HepG2 (cell line): ENCODE data around the gene SMIM31. TPM values are rescaled to one million over a fixed set of nuclear protein-coding genes. Genes with fewer than 3 reads are reported as not detected.

ENCODE experiments used
- ATAC-seq: fragments of 200-7000 bp; cut with Tn5 transposase; 3 replicates; pipeline ENCODE4 v1.9.1; 2020; ENCODE audit warnings: mild to moderate bottlenecking, moderate library complexity
- BruUV-seq: library from RNA; stranded (reverse); fragments of 400-500 nt; replicated peaks from 2 replicates; lab custom pipeline; 2021; lab: Mats Ljungman, UMichigan
- CTCF ChIA-PET: fragments of 300-600 bp; formaldehyde crosslinking; extraction: SDS; loops from one replicate; lab custom pipeline; 2021; ENCODE audit warnings: low total read pairs, inconsistent platforms, low intra/inter-chr PET ratio; lab: Yijun Ruan, JAX
- POLR2A ChIA-PET: fragments of 350-600 bp; sonication (Branson Sonifier 250); formaldehyde crosslinking; loops from one replicate; lab custom pipeline; 2020; ENCODE audit warnings: antibody characterized with exemption, inconsistent platforms; lab: Yijun Ruan, JAX
- DNase-seq: peaks from one replicate; pipeline ENCODE4 v3.0.0-alpha.2; 2015; ENCODE audit warnings: low spot score
- FAIRE-seq: peaks from 3 replicates; lab custom pipeline; 2011; peaks lifted over from hg19 to GRCh38; lab: Jason Lieb, UNC
- H2AFZ ChIP-seq: one replicate; pipeline ENCODE4 v1.6.1; 2011; ENCODE audit warnings: low read length, inconsistent platforms
- H3K27ac ChIP-seq: fragments of 300-600 bp; 3 replicates; pipeline ENCODE4 v1.8.0; 2011; ENCODE audit warnings: mixed run types, mild to moderate bottlenecking, mixed read lengths, low read length, inconsistent platforms; ENCODE audit not compliant: insufficient read depth; ENCODE audit errors: extremely low read length
- H3K27me3 ChIP-seq, 2 experiments: fragments of 200-600 bp in 1 of 2; 2 replicates in 1 of 2; 3 replicates in 1 of 2; pipeline versions ENCODE4 v1.6.0 to v1.8.0; 2011; ENCODE audit warnings: low read length in 2 of 2, mild to moderate bottlenecking in 2 of 2, moderate library complexity in 2 of 2, inconsistent platforms in 1 of 2; ENCODE audit not compliant: insufficient read depth in 2 of 2, control insufficient read depth in 1 of 2
- H3K36me3 ChIP-seq, 2 experiments: fragments of 200-600 bp in 1 of 2; replicated peaks in 1 of 2; 2 replicates in 1 of 2; 3 replicates in 1 of 2; pipeline versions ENCODE4 v1.5.1 to v1.8.0; 2011; ENCODE audit warnings: low read length in 2 of 2, inconsistent platforms in 1 of 2; ENCODE audit not compliant: insufficient read depth in 2 of 2, control insufficient read depth in 1 of 2
- H3K4me1 ChIP-seq: 2 replicates; pipeline ENCODE4 v1.5.1; 2012; ENCODE audit warnings: low read length, inconsistent platforms; ENCODE audit not compliant: insufficient read depth
- H3K4me2 ChIP-seq: 2 replicates; pipeline ENCODE4 v1.6.0; 2011; ENCODE audit warnings: low read depth, low read length, inconsistent platforms
- H3K4me3 ChIP-seq, 3 experiments: fragments of 200-600 bp in 1 of 3; sonication (generic), shearing (Covaris generic) in 1 of 3; replicated peaks in 1 of 3; 2 replicates each; pipeline ENCODE4 v1.5.1; 2011 to 2016; ENCODE audit warnings: low read length in 3 of 3, inconsistent platforms in 2 of 3, low read depth in 2 of 3, mild to moderate bottlenecking in 2 of 3, control low read depth in 1 of 3, mixed read lengths in 1 of 3; ENCODE audit not compliant: insufficient read depth in 1 of 3
- H3K79me2 ChIP-seq: one replicate; pipeline ENCODE4 v1.6.1; 2011; ENCODE audit warnings: low read length, inconsistent platforms; ENCODE audit not compliant: insufficient read depth
- H3K9ac ChIP-seq: 2 replicates; pipeline ENCODE4 v1.6.0; 2011; ENCODE audit warnings: mild to moderate bottlenecking, low read depth, low read length, inconsistent platforms; ENCODE audit not compliant: insufficient read depth
- H3K9me3 ChIP-seq: 2 replicates; pipeline ENCODE4 v1.5.1; 2012; ENCODE audit warnings: mild to moderate bottlenecking, low read length
- H4K20me1 ChIP-seq: 2 replicates; pipeline ENCODE4 v1.6.0; 2011; ENCODE audit warnings: inconsistent platforms, mild to moderate bottlenecking, low read length, moderate library complexity; ENCODE audit not compliant: insufficient read depth
- GTF3A ChIP-seq: sonication (generic); formaldehyde crosslinking; conservative IDR thresholded peaks from 2 replicates; pipeline ENCODE4 v1.4.0; 2020; ENCODE audit warnings: mild to moderate bottlenecking, missing genetic modification reagents
- MTF2 ChIP-seq: sonication (generic); formaldehyde crosslinking; IDR thresholded peaks from 2 replicates; pipeline ENCODE4 v1.5.0; 2020; ENCODE audit warnings: missing genetic modification reagents, borderline replicate concordance
- NFIB ChIP-seq: sonication (generic); formaldehyde crosslinking; IDR thresholded peaks from 2 replicates; pipeline ENCODE4 v1.9.0; 2021; ENCODE audit warnings: missing genetic modification reagents, mild to moderate bottlenecking, borderline replicate concordance
- NR1H2 ChIP-seq: sonication (generic); formaldehyde crosslinking; IDR thresholded peaks from 2 replicates; pipeline ENCODE4 v1.8.1; 2022; ENCODE audit warnings: low read depth, missing genetic modification reagents, borderline replicate concordance
- POLR2AphosphoS2 ChIP-seq: IDR thresholded peaks from 2 replicates; pipeline ENCODE4 v1.6.1; 2011; ENCODE audit warnings: low read depth, low read length, improper control_type of control experiment
- RCOR2 ChIP-seq: IDR thresholded peaks from 2 replicates; pipeline ENCODE4 v1.6.1; 2016; ENCODE audit warnings: missing biosample characterization, missing genetic modification reagents
- SMARCC2 ChIP-seq: fragments of 450-650 bp; IDR thresholded peaks from 2 replicates; pipeline ENCODE4 v1.6.1; 2017; ENCODE audit warnings: antibody characterized with exemption, mild to moderate bottlenecking
- TEAD3 ChIP-seq: optimal IDR thresholded peaks from 2 replicates; pipeline ENCODE3; 2016; ENCODE audit warnings: borderline replicate concordance
- ZBTB8A ChIP-seq: sonication (generic); formaldehyde crosslinking; IDR thresholded peaks from 2 replicates; pipeline ENCODE4 v1.4.0; 2020; ENCODE audit warnings: mild to moderate bottlenecking, low read depth, missing genetic modification reagents, borderline replicate concordance
- ZFP36L2 ChIP-seq: sonication (generic); formaldehyde crosslinking; IDR thresholded peaks from 2 replicates; pipeline ENCODE4 v1.4.0; 2020; ENCODE audit warnings: missing genetic modification reagents
- ZMYM3 ChIP-seq: sonication (generic); formaldehyde crosslinking; IDR thresholded peaks from 2 replicates; pipeline ENCODE4 v1.5.1; 2020; ENCODE audit warnings: mild to moderate bottlenecking, missing genetic modification reagents
- ZMYM4 ChIP-seq: sonication (generic); formaldehyde crosslinking; IDR thresholded peaks from 2 replicates; pipeline ENCODE4 v1.8.1; 2023; ENCODE audit warnings: mild to moderate bottlenecking, missing genetic modification reagents
- ZNF235 ChIP-seq: sonication (generic); formaldehyde crosslinking; IDR thresholded peaks from 2 replicates; pipeline ENCODE4 v1.8.1; 2023; ENCODE audit warnings: mild to moderate bottlenecking, missing genetic modification reagents, borderline replicate concordance
- WGBS: methylation state at CpG from one replicate; pipeline ENCODE4 v1.1.6; 2017; ENCODE audit warnings: low lambda C conversion rate; 5-methylcytosine and 5-hydroxymethylcytosine counted together
- in situ Hi-C: cut with HindIII; loops from 2 replicates; pipeline ENCODE4 v1.10.0; 2017; ENCODE audit warnings: low pct_unique_long_range_greater_than_20kb; ENCODE audit not compliant: extremely low pct_ligation_motif_present
- intact Hi-C: fragments of 100-400 bp; cut with micrococcal nuclease; formaldehyde crosslinking; loops from one replicate; pipeline ENCODE4 v1.10.0; 2022; ENCODE audit not compliant: unreplicated experiment
- polyA plus RNA-seq, 8 experiments: library from polyadenylated mRNA; depleted of rRNA in 3 of 8; stranded (reverse) in 7 of 8; unstranded in 1 of 8; fragments of >200 nt; fragmentation: Illumina TruSeq in 4 of 8; extraction: Trizol in 4 of 8; gene quantifications; 2 replicates each; pipeline versions ENCODE4 v1.2.1 to v1.2.3, GENCODE V29; 2011 to 2016; ENCODE audit warnings: low read depth in 4 of 8, missing spikeins in 1 of 8, mixed read lengths in 1 of 8; ENCODE audit not compliant: insufficient read depth in 1 of 8
- total RNA-seq, 5 experiments: library from RNA; depleted of rRNA; stranded (reverse); fragments of >200 nt; fragmentation: Illumina TruSeq; extraction: Trizol; gene quantifications; 2 replicates each; pipeline ENCODE4 v1.2.3, GENCODE V29; 2016; ENCODE audit warnings: low read depth in 1 of 5
- TF ChIP-seq, protein P1 (sequence below): sonication (generic); formaldehyde crosslinking; IDR thresholded peaks from 2 replicates; pipeline ENCODE4 v1.8.1; 2022; ENCODE audit warnings: low read depth, mild to moderate bottlenecking, missing genetic modification reagents
- TF ChIP-seq, protein P2 (sequence below): sonication (generic); formaldehyde crosslinking; conservative IDR thresholded peaks from 2 replicates; pipeline ENCODE4 v1.4.0; 2020; ENCODE audit warnings: missing genetic modification reagents
- TF ChIP-seq, protein P3 (sequence below): sonication (generic); formaldehyde crosslinking; IDR thresholded peaks from 2 replicates; pipeline ENCODE4 v1.4.0; 2020; ENCODE audit warnings: missing genetic modification reagents
- TF ChIP-seq, protein P4 (sequence below): sonication (generic); formaldehyde crosslinking; IDR thresholded peaks from 2 replicates; pipeline ENCODE4 v1.4.0; 2020; ENCODE audit warnings: missing genetic modification reagents

The SMIM31 gene
- total and polyA plus RNA-seq, 2 of the 13 experiments (the other 11 are each of a cell fraction or from before 2014, with no cell fraction given) = not detected

DNA sequence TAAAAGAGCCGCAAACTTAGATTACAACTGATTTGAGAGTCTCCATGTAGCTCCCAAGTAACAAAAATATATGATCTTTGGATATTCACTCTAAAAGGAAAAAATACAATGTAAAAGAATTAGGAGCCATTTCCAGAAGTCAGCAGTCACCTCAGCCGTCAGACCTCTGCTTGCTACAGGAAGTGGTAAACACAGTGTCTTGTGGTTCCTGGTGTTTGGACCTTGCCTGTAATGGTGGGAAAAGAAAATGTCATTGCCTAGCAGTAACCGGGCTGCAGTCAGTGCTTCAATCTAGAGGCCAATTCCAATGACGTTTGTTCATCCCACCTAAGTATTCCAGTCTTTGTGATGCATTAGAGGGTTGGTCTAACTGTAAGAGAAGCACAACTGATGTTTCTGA lies 28.9 kb upstream of the SMIM31 start (continued):
- TF ChIP-seq ZFP36L2 (CRISPR knock-in tag) (no peak), ZNF235 (CRISPR knock-in tag) (no peak), POLR2AphosphoS2 (no peak), MTF2 (CRISPR knock-in tag) (no peak), RCOR2 (no peak), ZMYM4 (CRISPR knock-in tag) (no peak), NR1H2 (CRISPR knock-in tag) (no peak), SMARCC2 (no peak), TEAD3 (CRISPR knock-in tag) (no peak), NFIB (CRISPR knock-in tag) (no peak)
- TF ChIP-seq, protein P1, sequence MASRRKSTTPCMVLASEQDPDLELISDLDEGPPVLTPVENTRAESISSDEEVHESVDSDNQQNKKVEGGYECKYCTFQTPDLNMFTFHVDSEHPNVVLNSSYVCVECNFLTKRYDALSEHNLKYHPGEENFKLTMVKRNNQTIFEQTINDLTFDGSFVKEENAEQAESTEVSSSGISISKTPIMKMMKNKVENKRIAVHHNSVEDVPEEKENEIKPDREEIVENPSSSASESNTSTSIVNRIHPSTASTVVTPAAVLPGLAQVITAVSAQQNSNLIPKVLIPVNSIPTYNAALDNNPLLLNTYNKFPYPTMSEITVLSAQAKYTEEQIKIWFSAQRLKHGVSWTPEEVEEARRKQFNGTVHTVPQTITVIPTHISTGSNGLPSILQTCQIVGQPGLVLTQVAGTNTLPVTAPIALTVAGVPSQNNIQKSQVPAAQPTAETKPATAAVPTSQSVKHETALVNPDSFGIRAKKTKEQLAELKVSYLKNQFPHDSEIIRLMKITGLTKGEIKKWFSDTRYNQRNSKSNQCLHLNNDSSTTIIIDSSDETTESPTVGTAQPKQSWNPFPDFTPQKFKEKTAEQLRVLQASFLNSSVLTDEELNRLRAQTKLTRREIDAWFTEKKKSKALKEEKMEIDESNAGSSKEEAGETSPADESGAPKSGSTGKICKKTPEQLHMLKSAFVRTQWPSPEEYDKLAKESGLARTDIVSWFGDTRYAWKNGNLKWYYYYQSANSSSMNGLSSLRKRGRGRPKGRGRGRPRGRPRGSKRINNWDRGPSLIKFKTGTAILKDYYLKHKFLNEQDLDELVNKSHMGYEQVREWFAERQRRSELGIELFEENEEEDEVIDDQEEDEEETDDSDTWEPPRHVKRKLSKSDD (CRISPR knock-in tag) = no peak

DNA sequence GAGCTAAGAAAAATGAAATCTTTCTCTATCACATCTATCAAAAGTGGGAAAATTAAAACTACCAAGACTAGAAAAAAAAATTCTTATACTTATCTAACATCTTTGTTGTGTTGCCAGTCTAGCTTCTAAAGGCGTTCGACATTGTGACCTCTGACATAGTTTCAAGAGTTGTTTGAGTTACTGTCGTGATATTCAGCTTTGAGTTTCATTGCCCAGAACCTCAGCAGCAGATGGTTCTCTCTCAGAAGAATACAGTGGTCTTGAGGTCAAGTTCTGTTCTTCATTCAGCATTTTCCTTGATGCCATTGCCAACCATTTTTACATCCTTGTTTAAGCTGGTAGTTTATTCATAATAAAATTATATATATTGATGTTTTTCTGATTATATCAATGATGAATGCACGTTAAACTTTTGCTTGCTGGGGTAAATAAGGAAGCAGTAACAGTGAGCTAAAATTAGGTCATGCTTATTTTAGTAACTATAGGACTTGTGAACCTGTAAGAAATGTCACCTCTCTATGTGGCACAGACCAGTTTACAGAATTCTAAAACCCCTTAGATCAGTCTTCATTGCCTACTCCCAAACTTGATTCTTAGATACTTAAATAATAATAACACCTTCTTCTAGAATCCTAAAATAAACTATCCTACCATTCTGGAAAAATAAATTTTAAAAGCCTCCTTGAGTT lies 23.1 kb upstream of the SMIM31 start:
- in situ Hi-C loops (loop anchor here (25.0 kb wide), 1 partner anchor 1169 kb away; no protein-coding TSS in a partner anchor), intact Hi-C loops (loop anchor here (5.0 to 10.0 kb wide), 2 partner anchors 1046 to 1174 kb away; no protein-coding TSS in a partner anchor)
- Histone ChIP-seq H3K4me3 (no peak overlapping the region), H2AFZ (no peak overlapping the region), H3K4me2 (no peak overlapping the region), H3K9me3 (no peaks in the 10 kb centered on the region), H3K9ac (no peak overlapping the region), H3K36me3 (no peaks in the 10 kb centered on the region), H3K27me3 (no peaks in the 10 kb centered on the region), H4K20me1 (no peaks in the 10 kb centered on the region), H3K79me2 (no peaks in the 10 kb centered on the region), H3K27ac (no peak overlapping the region), H3K4me1 (no peaks in the 10 kb centered on the region)
- FAIRE-seq = no peak
- no peak for DNase-seq
- 4% methylated on average over 4 of the region's 4 CpGs for WGBS
- BruUV-seq = no TSS peak
- ChIA-PET CTCF (no interaction called here), POLR2A (no interaction called here)
- TF ChIP-seq GTF3A (CRISPR knock-in tag) = no peak
- TF ChIP-seq, protein P2, sequence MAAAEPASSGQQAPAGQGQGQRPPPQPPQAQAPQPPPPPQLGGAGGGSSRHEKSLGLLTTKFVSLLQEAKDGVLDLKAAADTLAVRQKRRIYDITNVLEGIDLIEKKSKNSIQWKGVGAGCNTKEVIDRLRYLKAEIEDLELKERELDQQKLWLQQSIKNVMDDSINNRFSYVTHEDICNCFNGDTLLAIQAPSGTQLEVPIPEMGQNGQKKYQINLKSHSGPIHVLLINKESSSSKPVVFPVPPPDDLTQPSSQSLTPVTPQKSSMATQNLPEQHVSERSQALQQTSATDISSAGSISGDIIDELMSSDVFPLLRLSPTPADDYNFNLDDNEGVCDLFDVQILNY (CRISPR knock-in tag) = no peak
- TF ChIP-seq ZBTB8A = no peak
- TF ChIP-seq, protein P3, sequence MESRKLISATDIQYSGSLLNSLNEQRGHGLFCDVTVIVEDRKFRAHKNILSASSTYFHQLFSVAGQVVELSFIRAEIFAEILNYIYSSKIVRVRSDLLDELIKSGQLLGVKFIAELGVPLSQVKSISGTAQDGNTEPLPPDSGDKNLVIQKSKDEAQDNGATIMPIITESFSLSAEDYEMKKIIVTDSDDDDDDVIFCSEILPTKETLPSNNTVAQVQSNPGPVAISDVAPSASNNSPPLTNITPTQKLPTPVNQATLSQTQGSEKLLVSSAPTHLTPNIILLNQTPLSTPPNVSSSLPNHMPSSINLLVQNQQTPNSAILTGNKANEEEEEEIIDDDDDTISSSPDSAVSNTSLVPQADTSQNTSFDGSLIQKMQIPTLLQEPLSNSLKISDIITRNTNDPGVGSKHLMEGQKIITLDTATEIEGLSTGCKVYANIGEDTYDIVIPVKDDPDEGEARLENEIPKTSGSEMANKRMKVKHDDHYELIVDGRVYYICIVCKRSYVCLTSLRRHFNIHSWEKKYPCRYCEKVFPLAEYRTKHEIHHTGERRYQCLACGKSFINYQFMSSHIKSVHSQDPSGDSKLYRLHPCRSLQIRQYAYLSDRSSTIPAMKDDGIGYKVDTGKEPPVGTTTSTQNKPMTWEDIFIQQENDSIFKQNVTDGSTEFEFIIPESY = no peak
- TF ChIP-seq, protein P4, sequence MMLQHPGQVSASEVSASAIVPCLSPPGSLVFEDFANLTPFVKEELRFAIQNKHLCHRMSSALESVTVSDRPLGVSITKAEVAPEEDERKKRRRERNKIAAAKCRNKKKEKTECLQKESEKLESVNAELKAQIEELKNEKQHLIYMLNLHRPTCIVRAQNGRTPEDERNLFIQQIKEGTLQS = no peak
- TF ChIP-seq ZMYM3 (CRISPR knock-in tag) = no peak
- ATAC-seq = no peak
